ENCODE measurements around the gene APAF1. TPM values are rescaled to one million over a fixed set of nuclear protein-coding genes. Genes with fewer than 3 reads are reported as not detected.

Gene APAF1
- polyA plus RNA-seq, 1 of the 3 experiments (the other 2 are of a cell fraction), result 3.3 TPM

DNA sequence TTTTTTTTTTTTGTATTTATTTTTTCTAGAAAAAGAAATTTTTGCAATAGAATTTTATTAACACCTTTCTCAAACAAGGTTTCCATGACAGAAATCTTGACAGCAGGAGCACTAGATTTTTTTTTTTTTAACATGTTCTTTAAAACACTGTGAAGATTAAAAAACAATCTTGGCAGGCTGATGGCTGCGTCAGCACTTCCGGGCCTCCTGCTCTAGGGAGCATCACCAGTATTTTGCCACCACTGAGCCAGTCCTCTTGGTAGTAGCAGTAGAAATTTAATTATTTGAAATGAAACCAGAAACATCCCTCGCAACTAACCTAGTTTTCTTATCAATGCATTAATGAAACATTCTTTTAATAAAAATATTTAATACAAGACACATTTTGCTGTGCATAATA is 99.6 kb downstream of the APAF1 start (continued):
- TF ChIP-seq, protein P1, sequence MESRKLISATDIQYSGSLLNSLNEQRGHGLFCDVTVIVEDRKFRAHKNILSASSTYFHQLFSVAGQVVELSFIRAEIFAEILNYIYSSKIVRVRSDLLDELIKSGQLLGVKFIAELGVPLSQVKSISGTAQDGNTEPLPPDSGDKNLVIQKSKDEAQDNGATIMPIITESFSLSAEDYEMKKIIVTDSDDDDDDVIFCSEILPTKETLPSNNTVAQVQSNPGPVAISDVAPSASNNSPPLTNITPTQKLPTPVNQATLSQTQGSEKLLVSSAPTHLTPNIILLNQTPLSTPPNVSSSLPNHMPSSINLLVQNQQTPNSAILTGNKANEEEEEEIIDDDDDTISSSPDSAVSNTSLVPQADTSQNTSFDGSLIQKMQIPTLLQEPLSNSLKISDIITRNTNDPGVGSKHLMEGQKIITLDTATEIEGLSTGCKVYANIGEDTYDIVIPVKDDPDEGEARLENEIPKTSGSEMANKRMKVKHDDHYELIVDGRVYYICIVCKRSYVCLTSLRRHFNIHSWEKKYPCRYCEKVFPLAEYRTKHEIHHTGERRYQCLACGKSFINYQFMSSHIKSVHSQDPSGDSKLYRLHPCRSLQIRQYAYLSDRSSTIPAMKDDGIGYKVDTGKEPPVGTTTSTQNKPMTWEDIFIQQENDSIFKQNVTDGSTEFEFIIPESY (IDR thresholded peaks at IDR 0.05; ENCODE audit: borderline replicate concordance, low read depth), result no peak

- Histone ChIP-seq H3K36me3 (replicated peaks in 1 of 2; ENCODE audit: control insufficient read depth in 1 of 2, insufficient read depth in 2 of 2, low read length in 1 of 2) (no peaks in the 10 kb centered on the region), H3K9me3 (no peaks in the 10 kb centered on the region), H3K27me3 (ENCODE audit: insufficient read depth) (no peaks in the 10 kb centered on the region), H3K9me2 (no peaks in the 10 kb centered on the region), H3K79me2 (ENCODE audit: insufficient read depth) (no peaks in the 10 kb centered on the region), H3K4me2 (peak overlapping the region; percentile 75), H4K20me1 (ENCODE audit: insufficient read depth) (no peaks in the 10 kb centered on the region), H3K4me3 (ENCODE audit: low read depth in 2 of 2, low read length in 1 of 2) (peak overlapping the region; percentile 41 to 54), H3F3A (replicated peaks; ENCODE audit: insufficient read depth) (no peaks in the 10 kb centered on the region), H3K27ac (ENCODE audit: low read depth in 2 of 2, low read length in 1 of 2) (no peak overlapping the region), H2AFZ (ENCODE audit: low read depth) (peak overlapping the region; percentile 84), H3K4me1 (ENCODE audit: control insufficient read depth in 1 of 2, insufficient read depth in 2 of 2, low read depth in 1 of 2, low read length in 1 of 2) (peaks cover 0 to 8% of the 10 kb centered on the region in 2 experiments; a peak in 2 of 4 replicates), H3K9ac (0 out of 2 replicates have a peak overlapping the region, but pooled peaks have one; percentile 8)
- WGBS (ENCODE audit: low lambda C conversion rate), result 51% methylated on average over 35 of the region's 54 CpGs
- ChIA-PET CTCF (no interaction called here), POLR2A (no interaction called here)
- peak; percentile 48 for DNase-seq
- TF ChIP-seq MXI1 (IDR thresholded peaks at IDR 0.05; ENCODE audit: low read depth, low read length) (no peak), FOXJ3 (CRISPR knock-in tag; IDR thresholded peaks at IDR 0.05) (no peak), FOSL2 (IDR thresholded peaks at IDR 0.05; ENCODE audit: borderline replicate concordance, low read depth) (no peak), MEF2A (IDR thresholded peaks at IDR 0.05; ENCODE audit: borderline replicate concordance, low read depth) (no peak), CTCF (IDR thresholded peaks at IDR 0.05) (no peak), GABPA (IDR thresholded peaks at IDR 0.05; ENCODE audit: low read depth) (no peak), NFIC (IDR thresholded peaks at IDR 0.05; ENCODE audit: borderline replicate concordance) (no peak), YY1 (IDR thresholded peaks at IDR 0.05; ENCODE audit: low read depth) (no peak), TAF1 (IDR thresholded peaks at IDR 0.05; ENCODE audit: borderline replicate concordance, low read depth, low read length) (no peak), NRF1 (IDR thresholded peaks at IDR 0.05; ENCODE audit: low read depth, low read length) (no peak), SMC3 (IDR thresholded peaks at IDR 0.05; ENCODE audit: low read depth, low read length) (no peak), IRF3 (IDR thresholded peaks at IDR 0.05; ENCODE audit: low read depth, low read length) (no peak), MAX (IDR thresholded peaks at IDR 0.05; ENCODE audit: low read depth) (no peak), EP300 (IDR thresholded peaks at IDR 0.05; ENCODE audit: borderline replicate concordance in 1 of 2, low read depth in 1 of 2, low read length in 1 of 2) (no peak), EZH2phosphoT487 (IDR thresholded peaks at IDR 0.05; ENCODE audit: borderline replicate concordance, low read depth) (no peak), RFX5 (IDR thresholded peaks at IDR 0.05; ENCODE audit: low read length) (no peak)
- TF ChIP-seq, protein P2, sequence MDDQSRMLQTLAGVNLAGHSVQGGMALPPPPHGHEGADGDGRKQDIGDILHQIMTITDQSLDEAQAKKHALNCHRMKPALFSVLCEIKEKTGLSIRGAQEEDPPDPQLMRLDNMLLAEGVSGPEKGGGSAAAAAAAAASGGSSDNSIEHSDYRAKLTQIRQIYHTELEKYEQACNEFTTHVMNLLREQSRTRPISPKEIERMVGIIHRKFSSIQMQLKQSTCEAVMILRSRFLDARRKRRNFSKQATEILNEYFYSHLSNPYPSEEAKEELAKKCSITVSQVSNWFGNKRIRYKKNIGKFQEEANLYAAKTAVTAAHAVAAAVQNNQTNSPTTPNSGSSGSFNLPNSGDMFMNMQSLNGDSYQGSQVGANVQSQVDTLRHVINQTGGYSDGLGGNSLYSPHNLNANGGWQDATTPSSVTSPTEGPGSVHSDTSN (IDR thresholded peaks at IDR 0.05), result no peak
- TF ChIP-seq, protein P3, sequence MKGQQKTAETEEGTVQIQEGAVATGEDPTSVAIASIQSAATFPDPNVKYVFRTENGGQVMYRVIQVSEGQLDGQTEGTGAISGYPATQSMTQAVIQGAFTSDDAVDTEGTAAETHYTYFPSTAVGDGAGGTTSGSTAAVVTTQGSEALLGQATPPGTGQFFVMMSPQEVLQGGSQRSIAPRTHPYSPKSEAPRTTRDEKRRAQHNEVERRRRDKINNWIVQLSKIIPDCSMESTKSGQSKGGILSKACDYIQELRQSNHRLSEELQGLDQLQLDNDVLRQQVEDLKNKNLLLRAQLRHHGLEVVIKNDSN (IDR thresholded peaks at IDR 0.05; ENCODE audit: borderline replicate concordance, low read depth), result no peak
- TF ChIP-seq, protein P4, sequence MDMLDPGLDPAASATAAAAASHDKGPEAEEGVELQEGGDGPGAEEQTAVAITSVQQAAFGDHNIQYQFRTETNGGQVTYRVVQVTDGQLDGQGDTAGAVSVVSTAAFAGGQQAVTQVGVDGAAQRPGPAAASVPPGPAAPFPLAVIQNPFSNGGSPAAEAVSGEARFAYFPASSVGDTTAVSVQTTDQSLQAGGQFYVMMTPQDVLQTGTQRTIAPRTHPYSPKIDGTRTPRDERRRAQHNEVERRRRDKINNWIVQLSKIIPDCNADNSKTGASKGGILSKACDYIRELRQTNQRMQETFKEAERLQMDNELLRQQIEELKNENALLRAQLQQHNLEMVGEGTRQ (IDR thresholded peaks at IDR 0.05; ENCODE audit: borderline replicate concordance, low read depth, low read length), result no peak
These were observed 100.7 kb downstream of the APAF1 start for GRCh38 chr12:98745578-98746391.

All from SK-N-SH (cell line).